Fibroblast of the aortic adventitia (primary cell): ENCODE data around the gene CAPN10. TPM values are rescaled to one million over a fixed set of nuclear protein-coding genes. Genes with fewer than 3 reads are reported as not detected.

Experiments
- DNase-seq: peaks from one replicate; pipeline ENCODE4 v3.0.0-alpha.2; 2010; ENCODE audit warnings: low read depth
- H3K4me3 ChIP-seq: 2 replicates; pipeline ENCODE4 v1.5.1; 2011; ENCODE audit warnings: low read depth, mild to moderate bottlenecking, control low read depth, low read length, moderate library complexity
- CTCF ChIP-seq: IDR thresholded peaks from 2 replicates; pipeline ENCODE4 v1.5.1; 2011; ENCODE audit warnings: mild to moderate bottlenecking, low read length, control low read depth, inconsistent platforms; ENCODE audit not compliant: insufficient read depth
- total RNA-seq: library from RNA; depleted of rRNA; stranded (reverse); fragments of >200 nt; gene quantifications from 2 replicates; pipeline ENCODE4 v1.2.3, GENCODE V29; 2012; ENCODE audit warnings: low replicate concordance

The CAPN10 gene
- total RNA-seq, 1 donor = 14.3 TPM

- DNase-seq = no peak
- no peak for TF ChIP-seq CTCF
- H3K4me3 ChIP-seq = no peak overlapping the region
Observed at GRCh38 chr2:240564561-240565332, 21.8 kb upstream of the CAPN10 start.

- DNase-seq = peak; percentile 67
- peak overlapping the region; percentile 35 for H3K4me3 ChIP-seq
- no peak for TF ChIP-seq CTCF
Observed at GRCh38 chr2:240565333-240566202, 21.0 kb upstream of the CAPN10 start.

- H3K4me3 ChIP-seq = peak overlapping the region; percentile 79
- peak; percentile 74 for DNase-seq
- peak; percentile 74 for TF ChIP-seq CTCF
Observed at GRCh38 chr2:240566203-240567136, 20.1 kb upstream of the CAPN10 start.

- H3K4me3 ChIP-seq = peak overlapping the region; percentile 79
- DNase-seq = no peak
- TF ChIP-seq CTCF = no peak
Observed at GRCh38 chr2:240567137-240567871, 19.2 kb upstream of the CAPN10 start.

- TF ChIP-seq CTCF = peak; percentile 0
- no peak for DNase-seq
- peak within 1 kb of the TSS; percentile 79 for H3K4me3 ChIP-seq
Observed at GRCh38 chr2:240567872-240568677, 18.5 kb upstream of the CAPN10 start, which contains the start of gene RNPEPL1. RNPEPL1 (plus strand) TSS chr2:240568484; CDS start chr2:240568587, 103 bp downstream.
